ENCODE results near the gene DFFA.

DNA sequence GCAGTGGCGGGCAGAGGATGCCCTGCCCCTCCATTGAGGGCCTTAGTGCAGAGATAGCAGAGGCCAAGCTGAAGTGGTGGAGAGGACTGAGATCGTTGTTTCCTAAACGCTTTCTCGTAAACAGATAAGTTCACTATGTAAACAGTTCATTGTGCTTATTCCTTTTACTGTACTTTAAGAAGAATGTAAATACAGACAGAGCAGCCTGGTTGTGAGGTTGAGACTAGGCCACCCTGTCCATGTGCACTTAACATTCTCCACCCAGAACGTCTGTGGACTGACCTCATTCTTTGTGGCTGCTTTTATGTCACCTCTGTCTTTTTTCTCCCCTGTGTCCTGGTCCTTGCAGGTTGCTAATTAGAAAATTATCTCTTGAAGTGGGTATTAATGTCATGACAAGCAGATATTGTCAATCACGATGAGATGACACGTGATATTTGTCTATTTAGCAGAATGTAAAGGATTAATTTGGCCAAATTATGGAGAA, 33.6 kb downstream of the DFFA start:
- TF ChIP-seq, protein P1, sequence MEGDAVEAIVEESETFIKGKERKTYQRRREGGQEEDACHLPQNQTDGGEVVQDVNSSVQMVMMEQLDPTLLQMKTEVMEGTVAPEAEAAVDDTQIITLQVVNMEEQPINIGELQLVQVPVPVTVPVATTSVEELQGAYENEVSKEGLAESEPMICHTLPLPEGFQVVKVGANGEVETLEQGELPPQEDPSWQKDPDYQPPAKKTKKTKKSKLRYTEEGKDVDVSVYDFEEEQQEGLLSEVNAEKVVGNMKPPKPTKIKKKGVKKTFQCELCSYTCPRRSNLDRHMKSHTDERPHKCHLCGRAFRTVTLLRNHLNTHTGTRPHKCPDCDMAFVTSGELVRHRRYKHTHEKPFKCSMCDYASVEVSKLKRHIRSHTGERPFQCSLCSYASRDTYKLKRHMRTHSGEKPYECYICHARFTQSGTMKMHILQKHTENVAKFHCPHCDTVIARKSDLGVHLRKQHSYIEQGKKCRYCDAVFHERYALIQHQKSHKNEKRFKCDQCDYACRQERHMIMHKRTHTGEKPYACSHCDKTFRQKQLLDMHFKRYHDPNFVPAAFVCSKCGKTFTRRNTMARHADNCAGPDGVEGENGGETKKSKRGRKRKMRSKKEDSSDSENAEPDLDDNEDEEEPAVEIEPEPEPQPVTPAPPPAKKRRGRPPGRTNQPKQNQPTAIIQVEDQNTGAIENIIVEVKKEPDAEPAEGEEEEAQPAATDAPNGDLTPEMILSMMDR (IDR thresholded peaks at IDR 0.05), result no peak
- no peak for TF ChIP-seq POLR2A (IDR thresholded peaks at IDR 0.05)
- TF ChIP-seq POLR2AphosphoS5 (IDR thresholded peaks at IDR 0.05), result no peak
- TF ChIP-seq EP300 (IDR thresholded peaks at IDR 0.05; ENCODE audit: low read depth), result no peak
